PC-9 (cell line): ENCODE results near the gene ZNF207.

Experiments
- CTCF ChIP-seq: fragments of 200-600 bp; sonication (generic); conservative IDR thresholded peaks from 2 replicates; pipeline ENCODE4 v1.6.1; 2017; ENCODE audit warnings: mixed run types, antibody characterized with exemption, mild to moderate bottlenecking, moderate library complexity
- EZH2 ChIP-seq: fragments of 200-600 bp; sonication (generic); IDR thresholded peaks from 2 replicates; pipeline ENCODE4 v1.8.0; 2017; ENCODE audit warnings: antibody characterized with exemption, low read depth

- TF ChIP-seq CTCF (no peak), EZH2 (no peak)
Observed at GRCh38 chr17:32335046-32335445, 14.9 kb upstream of the ZNF207 start.
